HEK293T (cell line): Measurements from ENCODE around the gene CCDC9.
"Not testable (repeated sequence)": the region's sequence is repeated elsewhere in the genome, so short reads cannot be mapped to it uniquely, and the experiment has no call there.

Source experiments
- CTCF ChIA-PET: fragments of 350-600 bp; formaldehyde crosslinking; extraction: SDS; loops from one replicate; lab custom pipeline; 2021; ENCODE audit warnings: antibody characterized with exemption, inconsistent platforms; lab: Yijun Ruan, JAX
- POLR2A ChIA-PET: fragments of 350-600 bp; formaldehyde crosslinking; extraction: SDS; loops from one replicate; lab custom pipeline; 2020; ENCODE audit warnings: antibody characterized with exemption, inconsistent platforms; lab: Yijun Ruan, JAX
- DNase-seq: peaks from one replicate; pipeline ENCODE4 v3.0.0; 2012; ENCODE audit warnings: mixed read lengths; ENCODE audit errors: extremely low spot score
- ARNT ChIP-seq: fragments of 450-650 bp; IDR thresholded peaks from 2 replicates; pipeline ENCODE4 v1.6.1; 2017; ENCODE audit warnings: mild to moderate bottlenecking
- BHLHE40 ChIP-seq: fragments of 450-650 bp; IDR thresholded peaks from 2 replicates; pipeline ENCODE4 v1.6.1; 2016; ENCODE audit warnings: mild to moderate bottlenecking, moderate library complexity, borderline replicate concordance
- CTBP1 ChIP-seq: fragments of 450-650 bp; IDR thresholded peaks from 2 replicates; pipeline ENCODE4 v1.6.1; 2016; ENCODE audit warnings: borderline replicate concordance
- ELF4 ChIP-seq: fragments of 450-650 bp; IDR thresholded peaks from 2 replicates; pipeline ENCODE4 v1.6.1; 2017; ENCODE audit warnings: antibody characterized with exemption
- FOXA1 ChIP-seq: fragments of 450-650 bp; IDR thresholded peaks from 2 replicates; pipeline ENCODE4 v1.6.1; 2016; ENCODE audit warnings: mild to moderate bottlenecking
- FOXK2 ChIP-seq: fragments of 450-650 bp; IDR thresholded peaks from 2 replicates; pipeline ENCODE4 v1.6.1; 2016; ENCODE audit warnings: mild to moderate bottlenecking
- FOXM1 ChIP-seq: fragments of 450-650 bp; IDR thresholded peaks from 2 replicates; pipeline ENCODE4 v1.6.1; 2017; ENCODE audit warnings: mild to moderate bottlenecking, borderline replicate concordance
- HDGF ChIP-seq: fragments of 450-650 bp; IDR thresholded peaks from 2 replicates; pipeline ENCODE4 v1.6.1; 2017; ENCODE audit warnings: antibody characterized with exemption, borderline replicate concordance
- L3MBTL2 ChIP-seq: fragments of 450-650 bp; conservative IDR thresholded peaks from 2 replicates; pipeline ENCODE4 v1.6.1; 2016; ENCODE audit warnings: mild to moderate bottlenecking
- LEF1 ChIP-seq: fragments of 450-650 bp; IDR thresholded peaks from 2 replicates; pipeline ENCODE4 v1.6.1; 2017; ENCODE audit warnings: mild to moderate bottlenecking, borderline replicate concordance
- NFRKB ChIP-seq: fragments of 450-650 bp; IDR thresholded peaks from 2 replicates; pipeline ENCODE4 v1.6.1; 2016; ENCODE audit warnings: mild to moderate bottlenecking, moderate library complexity
- PKNOX1 ChIP-seq: fragments of 450-650 bp; IDR thresholded peaks from 2 replicates; pipeline ENCODE4 v1.6.1; 2016
- SP1 ChIP-seq: fragments of 450-650 bp; IDR thresholded peaks from 2 replicates; pipeline ENCODE4 v1.6.1; 2017
- SUZ12 ChIP-seq: fragments of 450-650 bp; IDR thresholded peaks from 2 replicates; pipeline ENCODE4 v1.6.1; 2016; ENCODE audit warnings: mild to moderate bottlenecking
- TARDBP ChIP-seq: fragments of 450-650 bp; IDR thresholded peaks from 2 replicates; pipeline ENCODE4 v1.6.1; 2016
- ZNF384 ChIP-seq: fragments of 450-650 bp; IDR thresholded peaks from 2 replicates; pipeline ENCODE4 v1.6.1; 2016

Gene CCDC9

DNA sequence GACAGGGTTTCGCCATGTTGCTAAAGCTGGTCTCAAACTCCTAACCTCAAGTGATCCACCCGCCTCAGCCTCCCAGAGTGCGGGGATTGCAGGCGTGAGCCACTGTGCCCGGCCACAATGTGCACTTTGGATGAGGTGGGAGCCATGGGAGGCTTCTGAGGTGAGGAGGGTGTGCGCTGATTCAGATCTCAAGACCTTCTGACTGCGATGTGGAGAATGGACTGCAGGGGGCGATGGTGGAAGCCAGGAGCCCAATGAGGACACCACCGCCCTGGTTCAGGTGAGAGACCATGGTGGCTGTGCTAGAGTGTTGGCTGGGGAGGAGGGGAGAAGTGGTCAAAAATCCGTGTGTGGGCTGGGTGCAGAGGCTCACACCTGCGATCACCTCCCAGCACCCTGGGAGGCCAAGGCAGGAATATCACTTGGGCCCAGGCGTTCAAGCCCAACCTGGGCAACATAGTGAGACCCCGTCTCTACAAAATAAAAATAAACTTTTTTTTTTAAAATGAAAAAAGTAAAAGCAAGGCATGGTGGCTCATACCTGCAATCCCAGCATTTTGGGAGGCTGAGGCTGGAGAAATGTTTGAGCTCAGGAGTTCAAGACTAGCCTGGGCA is 24.0 kb downstream of the CCDC9 start:
- DNase-seq: peak; percentile 53
- TF ChIP-seq L3MBTL2: no peak
- no peak for TF ChIP-seq ELF4
- TF ChIP-seq LEF1: no peak
- TF ChIP-seq BHLHE40: no peak
- no peak for TF ChIP-seq FOXK2
- TF ChIP-seq SUZ12: no peak
- no peak for TF ChIP-seq NFRKB
- TF ChIP-seq FOXA1: no peak
- TF ChIP-seq ARNT: no peak
- no peak for TF ChIP-seq ZNF384
- TF ChIP-seq CTBP1: no peak
- TF ChIP-seq FOXM1: no peak
- no peak for TF ChIP-seq PKNOX1
- ChIA-PET POLR2A (no interaction called here), CTCF (interaction anchor here (0.6 to 0.9 kb wide), 3 partner anchors 25 to 148 kb away, joined by 3 to 4 read pairs (median 4); no protein-coding TSS in a partner anchor)

GRCh38 chr19:47283405-47284059 is 27.2 kb downstream of the CCDC9 start:
- TF ChIP-seq L3MBTL2: no peak
- no peak for TF ChIP-seq ARNT
- no peak for TF ChIP-seq NFRKB
- TF ChIP-seq BHLHE40: no peak
- TF ChIP-seq FOXK2: no peak
- no peak for TF ChIP-seq ZNF384
- TF ChIP-seq TARDBP: no peak
- no peak for TF ChIP-seq ELF4
- no peak for TF ChIP-seq LEF1
- TF ChIP-seq FOXM1: no peak
- no peak for TF ChIP-seq SP1
- TF ChIP-seq SUZ12: no peak
- TF ChIP-seq CTBP1: no peak
- TF ChIP-seq HDGF: no peak
- TF ChIP-seq PKNOX1: no peak
- no peak for TF ChIP-seq FOXA1
- CTCF ChIA-PET: no interaction called here
- POLR2A ChIA-PET: no interaction called here
- no peak for DNase-seq

- CTCF ChIA-PET: interaction anchor here (0.6 to 1.5 kb wide), 6 partner anchors 9 to 1660 kb away, joined by 3 to 7 read pairs (median 4); no protein-coding TSS in a partner anchor
- POLR2A ChIA-PET: no interaction called here
- peak; percentile 45 for DNase-seq
- TF ChIP-seq PKNOX1 (peak; percentile 97), L3MBTL2 (no peak)
Observed at GRCh38 chr19:47284324-47284899, 28.1 kb downstream of the CCDC9 start.

DNA sequence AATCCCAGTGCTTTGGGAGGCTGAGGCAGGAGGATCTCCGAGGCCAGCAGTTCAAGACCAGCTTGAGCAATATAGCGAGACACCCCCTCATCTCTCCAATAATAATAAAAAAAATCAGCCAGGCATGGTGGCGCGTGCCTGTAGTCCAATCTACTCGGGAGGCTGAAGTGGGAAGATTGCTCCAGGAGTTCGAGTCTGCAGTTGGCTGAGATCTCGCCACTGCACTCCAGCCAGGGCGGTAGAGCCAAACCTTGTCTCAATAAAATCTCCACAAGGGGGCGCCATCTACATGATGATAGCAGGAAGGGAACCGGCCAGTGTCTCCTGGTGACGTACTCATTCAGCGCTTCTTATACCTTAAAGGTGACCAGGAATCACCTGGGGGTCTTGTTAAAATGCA is 39.7 kb downstream of the CCDC9 start:
- ChIA-PET POLR2A (no interaction called here), CTCF (interaction anchor here (1.3 kb wide), 1 partner anchor 53 kb away, joined by 3 read pairs; the partner anchor contains the start of gene DHX34)
- peak; percentile 76 for DNase-seq
- TF ChIP-seq TARDBP (no peak), ARNT (no peak), NFRKB (no peak), SP1 (no peak), HDGF (no peak), FOXA1 (no peak), CTBP1 (no peak), L3MBTL2 (no peak), ELF4 (no peak), ZNF384 (no peak)

DNA sequence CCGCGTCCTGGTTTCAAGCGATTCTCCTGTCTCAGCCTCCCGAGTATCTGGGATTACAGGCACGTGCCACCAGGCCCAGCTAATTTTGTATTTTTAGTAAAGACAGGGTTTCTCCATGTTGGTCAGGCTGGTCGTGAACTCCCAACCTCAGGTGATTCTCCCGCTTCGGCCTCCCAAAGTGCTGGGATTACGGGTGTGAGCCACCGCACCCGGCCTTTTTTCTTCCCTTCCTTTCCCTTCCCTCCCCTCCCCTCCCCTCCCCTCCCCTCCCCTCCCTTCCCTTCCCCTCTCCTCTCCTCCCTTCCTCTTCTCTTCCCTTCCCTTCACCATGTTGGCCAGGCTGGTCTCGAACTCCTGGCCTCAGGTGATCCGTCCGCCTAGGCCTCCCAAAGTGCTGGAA is 44.5 kb downstream of the CCDC9 start:
- CTCF ChIA-PET: not testable (repeated sequence)

DNA sequence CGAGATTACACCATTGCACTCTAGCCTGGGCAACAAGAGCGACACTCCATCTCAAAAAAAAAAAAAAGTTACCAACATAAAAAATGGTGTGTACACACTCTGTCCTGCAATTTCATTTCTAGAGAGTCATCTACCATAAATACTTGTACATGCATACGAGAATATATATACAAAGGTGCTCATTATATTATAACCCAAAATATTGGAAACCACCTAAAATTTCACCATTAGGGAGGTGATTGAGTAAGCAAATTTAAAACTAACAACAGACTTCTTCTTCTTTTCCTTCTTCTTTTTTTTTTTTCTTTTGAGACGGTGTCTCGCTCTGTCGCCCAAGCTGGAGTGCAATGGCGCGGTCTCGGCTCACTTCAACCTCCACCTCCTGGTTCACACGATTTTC is 45.9 kb downstream of the CCDC9 start:
- TF ChIP-seq SUZ12 (no peak), TARDBP (no peak), ZNF384 (no peak), L3MBTL2 (no peak), FOXK2 (no peak)
- POLR2A ChIA-PET: no interaction called here
- DNase-seq: no peak
- CTCF ChIA-PET: no interaction called here

More for the DNA sequence above, 44.5 kb downstream of the CCDC9 start:
- POLR2A ChIA-PET, DNase-seq: not testable (repeated sequence)

DNA sequence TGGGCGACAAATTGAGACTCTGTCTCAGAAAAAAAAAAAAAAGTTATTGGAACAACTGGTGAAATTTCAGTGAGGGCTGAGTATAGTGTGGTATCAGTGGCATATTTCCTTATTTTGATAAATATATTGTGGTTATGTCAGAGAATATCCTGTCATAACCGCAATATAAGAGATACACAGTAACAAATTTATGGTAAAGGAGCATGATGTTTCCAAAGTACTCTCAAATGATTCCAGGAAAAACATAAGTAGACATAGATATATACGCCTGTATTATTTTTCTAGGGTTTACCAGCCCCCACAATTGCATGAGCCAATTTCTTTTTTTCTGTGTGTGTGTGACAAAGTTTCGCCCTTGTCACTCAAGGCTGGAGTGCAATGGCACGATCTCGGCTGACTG is 47.6 kb downstream of the CCDC9 start:
- ChIA-PET CTCF (no interaction called here), POLR2A (no interaction called here)
- TF ChIP-seq L3MBTL2: no peak
- no peak for TF ChIP-seq ELF4
- no peak for TF ChIP-seq PKNOX1
- TF ChIP-seq CTBP1: no peak
- TF ChIP-seq FOXK2: no peak
- no peak for DNase-seq
